GM19025 (cell line): Measurements from ENCODE around the gene AGRN.
"Not testable (repeated sequence)": the region's sequence is repeated elsewhere in the genome, so short reads cannot be mapped to it uniquely, and the experiment has no call there.

Source experiments
- ATAC-seq: cut with Tn5 transposase; IDR thresholded peaks from one replicate; pipeline ENCODE4 v1.9.1; 2021; ENCODE audit warnings: mild to moderate bottlenecking, low read depth, moderate library complexity; ENCODE audit not compliant: unreplicated experiment

The AGRN gene

GRCh38 chr1:981491-981954, 38.4 kb upstream of the AGRN start:
- ATAC-seq = no peak

- no peak for ATAC-seq
Observed at GRCh38 chr1:981955-982558, 37.9 kb upstream of the AGRN start, which contains the start of gene PERM1. Gene PERM1, minus strand, starts transcription at chr1:982093. Its CDS starts 1,064 bp downstream, at chr1:981029.

- no peak for ATAC-seq
Observed at GRCh38 chr1:982765-983436, 37.0 kb upstream of the AGRN start.

- ATAC-seq = no peak
Observed at GRCh38 chr1:983798-984475, 36.0 kb upstream of the AGRN start.

DNA sequence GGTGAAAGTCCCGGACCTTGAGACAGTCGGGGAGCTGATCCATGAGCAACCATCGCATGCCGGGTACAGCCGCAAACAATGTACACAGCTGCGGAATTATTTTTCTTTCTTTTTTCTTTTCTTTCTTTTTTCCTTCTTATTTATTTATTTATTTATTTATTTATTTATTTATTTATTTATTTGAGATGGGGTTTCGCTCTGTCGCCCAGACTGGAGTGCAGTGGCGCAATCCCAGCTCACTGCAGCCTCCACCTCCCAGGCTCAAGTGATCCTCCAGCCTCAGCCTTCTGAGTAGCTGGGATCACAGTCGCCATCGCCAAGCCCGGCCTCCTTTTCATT, 35.5 kb upstream of the AGRN start:
- no peak for ATAC-seq

GRCh38 chr1:985126-985525, 34.8 kb upstream of the AGRN start:
- no peak for ATAC-seq

DNA sequence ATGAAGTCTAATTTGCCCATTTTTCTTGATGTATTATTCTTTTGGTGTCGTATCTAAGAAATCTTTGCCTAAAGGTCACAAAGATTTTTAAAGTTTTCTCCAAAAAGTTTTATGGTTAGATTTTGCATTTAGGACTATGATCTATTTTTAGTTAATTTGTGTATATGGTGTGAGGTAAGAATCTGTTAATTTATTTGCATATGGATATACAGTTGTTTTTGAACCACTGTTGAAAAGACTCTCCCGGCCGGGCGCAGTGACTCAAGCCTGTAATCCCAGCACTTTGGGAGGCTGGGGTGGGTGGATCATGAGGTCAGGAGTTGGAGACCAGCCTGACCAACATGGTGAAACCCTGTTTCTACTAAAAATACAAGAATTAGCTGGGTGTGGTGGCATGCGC, 31.9 kb upstream of the AGRN start:
- ATAC-seq = not testable (repeated sequence)

- not testable (repeated sequence) for ATAC-seq
Observed at GRCh38 chr1:991275-991674, 28.6 kb upstream of the AGRN start.

DNA sequence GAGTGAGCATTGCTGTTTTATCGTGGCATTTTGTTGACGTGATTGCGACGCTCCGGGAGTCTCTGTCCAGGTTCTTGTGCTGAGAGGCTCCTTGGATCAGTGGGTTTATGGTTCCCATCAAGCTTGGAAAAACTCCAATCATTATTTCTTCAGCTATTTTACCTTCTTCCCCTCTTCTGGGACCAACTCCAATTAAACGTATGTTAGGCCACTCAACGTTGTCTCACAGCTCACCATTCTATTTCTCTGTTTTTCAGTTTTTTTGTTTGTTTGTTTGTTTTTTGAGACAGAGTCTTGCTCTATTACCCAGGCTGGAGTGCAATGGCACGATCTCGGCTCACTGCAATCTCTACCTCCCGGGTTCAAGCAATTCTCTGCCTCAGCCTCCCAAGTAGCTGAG, 28.0 kb upstream of the AGRN start:
- ATAC-seq = no peak

- no peak for ATAC-seq
Observed at GRCh38 chr1:992362-992761, 27.6 kb upstream of the AGRN start.

DNA sequence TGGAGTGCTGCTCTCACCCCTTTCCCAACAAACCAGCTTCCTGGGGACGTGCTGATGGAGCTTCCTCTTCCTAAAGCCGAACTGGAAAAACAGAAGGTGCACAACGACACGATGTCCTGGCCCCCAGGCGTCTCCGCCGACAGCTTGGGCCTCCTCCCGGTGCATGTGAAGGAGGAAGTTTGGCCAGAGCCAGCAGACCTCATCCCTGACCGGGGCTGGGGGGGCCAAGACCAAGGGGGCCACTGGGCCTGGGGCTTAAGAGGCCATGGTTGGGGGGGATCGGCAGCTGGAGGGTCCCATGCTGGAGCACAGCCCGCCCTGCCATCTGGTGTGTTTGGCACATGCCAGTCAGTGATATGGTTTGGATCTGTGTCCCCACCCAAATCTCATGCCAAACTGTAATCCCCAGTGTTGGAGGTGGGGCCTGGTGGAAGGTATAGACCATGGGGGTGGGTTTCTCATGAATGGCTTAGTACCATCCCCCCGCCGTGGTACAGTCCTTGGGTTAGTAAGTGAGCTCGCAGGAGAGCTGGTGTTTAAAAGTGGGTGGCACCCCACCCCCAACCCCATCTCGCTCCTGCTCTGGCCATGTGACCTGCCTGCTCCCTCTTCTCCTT, 26.4 kb upstream of the AGRN start:
- no peak for ATAC-seq

DNA sequence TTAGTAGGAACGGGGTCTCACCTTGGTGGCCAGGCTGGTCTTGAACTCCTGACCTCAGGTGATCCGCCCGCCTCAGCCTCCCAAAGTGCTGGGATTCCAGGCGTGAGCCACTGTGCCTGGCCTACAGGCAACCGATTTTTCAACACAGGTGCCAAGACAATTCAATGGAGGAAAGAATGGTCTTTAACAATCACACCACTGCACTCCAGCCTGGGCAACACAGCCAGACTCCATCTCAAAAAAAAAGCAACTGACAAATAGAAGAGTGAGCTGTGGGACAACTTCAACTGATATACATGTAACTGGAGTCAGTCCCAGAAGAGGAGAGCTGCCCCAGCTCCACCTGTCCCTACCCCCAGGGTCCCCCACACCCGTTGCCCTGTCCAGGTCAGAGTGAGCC, 25.4 kb upstream of the AGRN start:
- ATAC-seq = not testable (repeated sequence)

DNA sequence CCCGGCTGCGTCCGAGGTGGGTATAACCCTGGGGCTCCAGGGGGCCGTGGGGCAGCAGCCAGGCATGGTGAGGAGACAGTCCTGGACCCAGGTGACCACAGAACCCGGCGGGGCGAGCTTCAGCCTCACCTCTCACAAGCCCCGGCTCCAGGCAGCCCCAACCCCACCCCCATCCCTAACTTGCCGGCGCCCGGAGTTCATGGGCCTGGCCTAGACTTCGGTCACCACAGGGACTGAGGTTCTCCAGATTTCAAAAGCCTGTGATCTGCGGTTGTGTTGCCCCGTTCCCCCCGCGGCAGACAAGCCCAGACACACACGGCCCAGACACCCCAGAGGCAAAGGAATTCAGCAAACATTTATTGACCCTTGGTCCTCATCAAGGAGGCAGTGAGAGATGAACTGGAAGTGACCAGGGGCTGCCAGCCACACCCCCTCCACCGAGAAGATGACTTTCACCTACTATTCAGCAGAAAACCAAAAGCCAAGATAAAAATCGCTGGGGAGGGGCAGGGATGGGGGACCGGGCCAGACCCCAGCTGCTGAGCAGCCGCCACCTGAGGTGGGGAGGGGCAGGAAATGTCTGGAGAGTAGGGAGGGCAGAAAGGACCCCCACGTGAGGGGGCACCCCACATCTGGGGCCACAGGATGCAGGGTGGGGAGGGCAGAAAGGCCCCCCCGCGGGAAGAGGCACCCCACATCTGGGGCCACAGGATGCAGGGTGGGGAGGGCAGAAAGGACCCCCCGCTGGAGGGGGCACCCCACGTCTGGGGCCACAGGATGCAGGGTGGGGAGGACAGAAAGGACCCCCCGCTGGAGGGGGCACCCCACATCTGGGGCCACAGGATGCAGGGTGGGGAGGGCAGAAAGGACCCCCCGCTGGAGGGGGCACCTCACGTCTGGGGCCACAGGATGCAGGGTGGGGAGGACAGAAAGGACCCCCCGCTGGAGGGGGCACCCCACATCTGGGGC, 24.0 kb upstream of the AGRN start:
- ATAC-seq = no peak

GRCh38 chr1:996851-997712, 22.8 kb upstream of the AGRN start:
- no peak for ATAC-seq

- no peak for ATAC-seq
Observed at GRCh38 chr1:997713-997992, 22.3 kb upstream of the AGRN start.

- no peak for ATAC-seq
Observed at GRCh38 chr1:997993-998744, 21.8 kb upstream of the AGRN start.

- no peak for ATAC-seq
Observed at GRCh38 chr1:998745-998994, 21.2 kb upstream of the AGRN start.

DNA sequence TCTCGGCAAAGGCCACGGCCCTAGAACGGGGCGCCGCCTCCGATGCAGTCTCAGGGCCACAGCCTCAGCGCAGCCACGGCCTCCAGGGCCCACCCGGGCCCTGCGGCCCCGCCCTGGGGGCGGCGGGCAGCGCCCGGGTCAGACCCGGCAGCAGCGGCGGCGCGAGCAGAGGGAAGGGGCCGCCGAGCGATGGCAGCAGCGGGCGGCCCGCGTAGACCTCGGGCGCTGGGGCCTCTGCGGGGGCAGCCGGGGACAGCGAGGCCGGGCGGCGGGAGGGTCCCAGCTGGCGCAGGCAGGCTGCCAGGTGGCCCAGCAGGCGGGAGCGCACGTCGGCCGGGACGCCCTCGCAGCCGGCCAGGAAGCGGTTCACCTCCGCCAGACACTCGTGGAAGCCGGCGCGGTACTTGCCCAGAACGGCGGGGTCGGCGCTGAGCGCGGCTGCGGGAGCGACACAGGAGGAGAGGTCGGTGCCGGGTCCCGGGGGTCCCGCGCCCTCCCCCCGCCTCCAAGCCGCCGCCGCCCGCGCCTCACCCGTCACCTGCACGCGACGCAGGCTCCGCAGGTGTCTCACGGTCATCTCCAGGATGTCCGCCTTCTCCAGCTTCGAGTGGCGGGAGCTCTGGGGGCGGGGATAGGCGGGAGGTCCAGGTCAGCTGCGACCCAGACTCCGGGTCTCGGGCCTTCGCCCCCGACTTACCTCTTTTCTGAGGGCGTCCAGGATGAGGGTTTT, 20.8 kb upstream of the AGRN start:
- no peak for ATAC-seq
